Activated CD8-positive, alpha-beta memory T cell treated with anti-CD3 and anti-CD28 coated beads, Interleukin-2, amount 10 ng/mL, durations not matched to agents 7 days and 5 days (primary cell): Measurements from ENCODE around the gene DCLK3. TPM values are rescaled to one million over a fixed set of nuclear protein-coding genes. Genes with fewer than 3 reads are reported as not detected.

Experiments used
- ATAC-seq: fragments of 150-1000 bp; cut with Tn5 transposase; one replicate; pipeline ENCODE4 v1.10.0; 2021; ENCODE audit warnings: moderate library complexity
- CTCF ChIA-PET: fragments of 350-600 bp; sonication (Branson Sonifier 250); formaldehyde crosslinking; loops from one replicate; lab custom pipeline; 2021; ENCODE audit warnings: antibody characterized with exemption; lab: Charles Lee
- DNase-seq: peaks from one replicate; pipeline ENCODE4 v3.0.0-alpha.2; 2020
- H3K27ac Mint-ChIP-seq: one replicate; pipeline ENCODE4 v1.8.0; 2021; ENCODE audit warnings: mild to moderate bottlenecking, mixed read lengths
- H3K27me3 Mint-ChIP-seq: one replicate; pipeline ENCODE4 v1.8.0; 2021; ENCODE audit warnings: mixed read lengths
- H3K36me3 Mint-ChIP-seq: one replicate; pipeline ENCODE4 v1.8.0; 2021; ENCODE audit warnings: mild to moderate bottlenecking, mixed read lengths
- H3K4me1 Mint-ChIP-seq: one replicate; pipeline ENCODE4 v1.8.0; 2021; ENCODE audit warnings: mixed read lengths
- H3K4me3 Mint-ChIP-seq: one replicate; pipeline ENCODE4 v1.8.0; 2021; ENCODE audit warnings: mild to moderate bottlenecking, moderate library complexity, mixed read lengths
- H3K9me3 Mint-ChIP-seq: one replicate; pipeline ENCODE4 v1.8.0; 2022; ENCODE audit warnings: low read depth, mixed read lengths
- total RNA-seq, 2 experiments: library from RNA; stranded (reverse); gene quantifications; one replicate each; pipeline ENCODE4 v1.2.3, GENCODE V29; 2021

The DCLK3 gene
- total RNA-seq, 2 experiments from 2014 or later: not detected

DNA sequence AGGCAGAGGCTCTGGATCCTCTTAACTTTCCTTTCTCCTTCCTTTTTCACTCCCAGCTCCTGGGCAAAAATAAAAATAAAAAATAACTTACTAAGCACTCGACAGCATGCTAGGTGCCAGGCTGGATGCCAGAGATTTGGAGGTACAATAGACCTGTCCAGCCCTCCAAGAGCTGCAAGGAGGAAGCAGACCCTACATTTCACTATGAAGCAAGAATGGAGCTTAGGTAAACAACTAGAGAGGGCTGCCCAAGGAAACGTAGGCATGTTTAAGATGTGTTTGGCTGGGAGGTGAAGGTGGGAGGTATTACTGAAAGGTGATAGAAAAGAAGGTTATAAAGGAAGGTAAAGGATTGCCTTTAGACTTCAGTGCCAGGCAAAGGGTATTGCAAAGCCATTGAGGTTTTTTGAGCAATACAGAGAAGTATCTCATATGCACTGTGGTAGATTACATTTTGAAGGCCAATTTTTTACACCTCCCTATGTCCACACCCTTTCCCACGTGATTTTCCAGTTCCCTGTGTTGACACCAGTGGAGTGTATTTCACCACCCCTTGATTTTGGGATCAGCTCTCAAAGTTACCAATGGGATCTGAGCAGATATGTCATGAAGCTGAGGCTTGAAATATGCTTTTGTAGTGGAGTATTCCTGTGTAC is 69.1 kb downstream of the DCLK3 start:
- Mint-ChIP-seq H3K27me3 (no peaks in the 10 kb centered on the region), H3K9me3 (no peaks in the 10 kb centered on the region), H3K4me3 (no peak overlapping the region), H3K4me1 (no peaks in the 10 kb centered on the region), H3K27ac (no peak overlapping the region), H3K36me3 (no peaks in the 10 kb centered on the region)
- no peak for DNase-seq
- no peak for ATAC-seq
- CTCF ChIA-PET: no interaction called here

DNA sequence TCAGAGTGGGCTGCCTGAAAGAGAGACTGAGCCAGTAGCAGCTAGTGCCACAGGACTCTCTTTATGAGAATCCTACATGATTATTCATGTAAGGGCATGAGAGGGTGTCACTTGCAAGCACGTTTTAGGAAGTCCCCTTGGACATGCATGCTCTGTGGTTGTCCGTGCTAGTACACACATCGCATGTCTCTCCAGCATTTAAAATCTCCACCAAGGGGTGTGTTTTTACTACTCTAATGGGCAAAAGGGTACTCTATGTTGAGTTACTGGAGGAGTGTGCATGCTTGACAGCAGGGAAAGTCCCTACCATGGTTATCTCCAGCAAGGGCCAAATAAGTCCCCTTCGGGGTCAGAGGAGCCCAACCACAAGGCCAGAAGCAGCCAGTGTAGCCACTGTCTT is 70.7 kb downstream of the DCLK3 start:
- Mint-ChIP-seq H3K27me3 (no peaks in the 10 kb centered on the region), H3K4me3 (no peak overlapping the region), H3K4me1 (no peaks in the 10 kb centered on the region), H3K36me3 (no peaks in the 10 kb centered on the region), H3K9me3 (no peaks in the 10 kb centered on the region), H3K27ac (no peak overlapping the region)
- DNase-seq (no peak), ATAC-seq (no peak)
- CTCF ChIA-PET: no interaction called here

DNA sequence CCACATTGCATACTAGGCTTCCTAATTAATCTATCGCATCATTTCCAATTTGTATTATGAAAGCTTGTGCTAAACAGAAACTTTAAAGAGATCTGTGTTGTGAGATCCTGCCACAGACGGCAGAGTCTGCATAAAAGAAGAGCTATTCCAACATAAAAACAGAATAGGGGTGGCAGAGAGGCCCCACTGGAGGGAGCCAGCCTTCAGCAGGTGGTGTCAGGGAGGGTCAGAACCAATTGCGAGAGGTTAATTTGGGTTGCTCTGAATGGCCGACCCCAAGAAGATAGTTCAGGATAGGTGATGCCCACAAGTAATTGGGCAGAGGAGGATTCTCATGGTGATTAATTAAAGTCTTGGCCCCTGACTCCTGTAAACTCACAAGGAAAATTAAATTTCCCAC is 74.8 kb downstream of the DCLK3 start:
- Mint-ChIP-seq H3K27me3 (peaks cover 6% of the 10 kb centered on the region), H3K9me3 (no peaks in the 10 kb centered on the region), H3K36me3 (no peaks in the 10 kb centered on the region), H3K27ac (no peak overlapping the region), H3K4me3 (no peak overlapping the region), H3K4me1 (no peaks in the 10 kb centered on the region)
- CTCF ChIA-PET: no interaction called here
- ATAC-seq (no peak), DNase-seq (no peak)

DNA sequence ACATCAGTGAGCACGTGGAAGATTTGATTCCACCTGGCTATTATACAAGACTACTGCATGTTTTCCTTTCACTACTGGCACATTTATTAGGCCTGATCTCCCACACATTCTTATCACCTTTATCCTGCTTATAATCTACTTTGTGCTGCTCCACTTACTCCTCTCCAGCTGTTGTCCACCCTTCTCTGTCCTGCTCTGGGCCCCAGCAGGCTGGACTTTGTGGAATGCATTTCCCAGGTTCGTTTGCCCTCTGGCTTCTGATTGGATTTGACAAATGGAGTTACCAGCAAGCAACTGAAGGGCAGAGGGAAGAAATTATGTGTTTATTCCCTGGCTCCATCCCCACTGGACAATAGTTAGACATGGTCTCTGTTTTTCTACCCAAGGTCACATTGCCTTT is 75.5 kb downstream of the DCLK3 start:
- Mint-ChIP-seq H3K27me3 (peaks cover 8% of the 10 kb centered on the region), H3K4me1 (no peaks in the 10 kb centered on the region), H3K36me3 (no peaks in the 10 kb centered on the region), H3K4me3 (no peak overlapping the region), H3K9me3 (no peaks in the 10 kb centered on the region), H3K27ac (no peak overlapping the region)
- no peak for ATAC-seq
- DNase-seq: no peak
- CTCF ChIA-PET: no interaction called here

DNA sequence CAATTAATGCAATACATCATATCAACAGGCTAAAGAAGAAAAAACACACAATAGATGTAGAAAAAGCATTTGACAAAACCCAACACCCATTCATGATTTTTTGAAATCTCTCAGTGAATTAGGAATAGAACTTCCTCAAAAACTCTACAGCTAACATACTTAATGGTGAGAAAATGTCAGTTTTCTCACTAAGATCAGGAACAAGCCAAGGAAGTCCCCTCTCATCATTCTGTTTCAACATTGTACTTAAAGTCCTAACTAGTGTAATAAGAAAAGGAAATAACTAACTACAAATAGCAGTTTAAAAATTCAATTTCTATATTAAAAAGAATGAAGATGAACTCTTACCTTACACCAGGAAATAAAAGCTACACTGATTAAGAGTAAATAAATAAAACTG is 77.8 kb downstream of the DCLK3 start:
- Mint-ChIP-seq H3K4me1 (no peaks in the 10 kb centered on the region), H3K27me3 (peaks cover 12% of the 10 kb centered on the region), H3K9me3 (no peaks in the 10 kb centered on the region), H3K4me3 (no peak overlapping the region), H3K27ac (no peak overlapping the region), H3K36me3 (no peaks in the 10 kb centered on the region)
- CTCF ChIA-PET: interaction anchor here (0.6 to 0.7 kb wide), 2 partner anchors 56 to 131 kb away, joined by 4 read pairs; no protein-coding TSS in a partner anchor
- DNase-seq (no peak), ATAC-seq (no peak)

DNA sequence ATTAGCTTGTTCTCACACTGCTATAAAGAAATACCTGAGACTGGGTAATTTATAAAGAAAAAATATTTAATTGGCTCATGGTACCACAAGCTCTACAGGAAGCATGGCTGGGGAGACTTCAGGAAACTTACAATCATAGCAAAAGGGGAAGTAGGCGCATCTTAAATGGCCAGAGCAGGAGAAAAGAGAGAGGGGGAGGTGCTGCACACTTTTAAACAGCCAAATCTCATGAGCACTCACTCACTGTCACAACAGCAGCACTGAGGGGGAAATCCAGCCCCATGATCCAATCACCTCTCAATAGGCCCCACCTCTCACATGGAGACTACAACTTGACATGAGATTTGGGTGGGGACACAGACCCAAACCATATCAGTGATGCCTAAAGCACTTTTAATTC is 82.5 kb downstream of the DCLK3 start:
- Mint-ChIP-seq H3K4me3 (no peak overlapping the region), H3K9me3 (peaks cover 6% of the 10 kb centered on the region), H3K27me3 (peaks cover 12% of the 10 kb centered on the region), H3K4me1 (no peaks in the 10 kb centered on the region), H3K36me3 (no peaks in the 10 kb centered on the region), H3K27ac (no peak overlapping the region)
- CTCF ChIA-PET: no interaction called here
- no peak for ATAC-seq
- DNase-seq: no peak

DNA sequence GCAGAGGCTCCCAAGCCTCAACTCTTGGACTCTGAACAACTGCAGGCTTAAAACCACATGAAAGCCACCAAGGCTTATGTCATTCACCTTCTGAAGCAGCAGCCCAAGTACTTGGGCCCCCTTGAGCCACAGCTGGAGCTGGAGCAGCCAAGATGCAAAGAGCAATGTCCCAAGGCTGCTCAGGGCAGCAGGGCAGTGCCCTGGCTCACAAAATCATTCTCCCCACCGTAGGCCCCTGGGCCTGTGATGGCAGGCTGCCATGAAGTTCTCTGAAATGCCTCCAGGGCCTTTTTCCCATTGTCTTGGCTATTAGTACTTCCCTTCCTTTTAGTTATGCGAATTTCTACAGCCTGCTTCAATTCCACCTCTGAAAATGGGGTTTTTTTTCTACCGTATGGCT is 83.4 kb downstream of the DCLK3 start:
- CTCF ChIA-PET: no interaction called here
- no peaks in the 10 kb centered on the region for H3K36me3 Mint-ChIP-seq
- ATAC-seq: no peak
- H3K4me3 Mint-ChIP-seq: no peak overlapping the region
- peaks cover 6% of the 10 kb centered on the region for H3K9me3 Mint-ChIP-seq
- H3K27me3 Mint-ChIP-seq: peaks cover 12% of the 10 kb centered on the region
- H3K27ac Mint-ChIP-seq: no peak overlapping the region
- no peaks in the 10 kb centered on the region for H3K4me1 Mint-ChIP-seq
- DNase-seq: no peak

DNA sequence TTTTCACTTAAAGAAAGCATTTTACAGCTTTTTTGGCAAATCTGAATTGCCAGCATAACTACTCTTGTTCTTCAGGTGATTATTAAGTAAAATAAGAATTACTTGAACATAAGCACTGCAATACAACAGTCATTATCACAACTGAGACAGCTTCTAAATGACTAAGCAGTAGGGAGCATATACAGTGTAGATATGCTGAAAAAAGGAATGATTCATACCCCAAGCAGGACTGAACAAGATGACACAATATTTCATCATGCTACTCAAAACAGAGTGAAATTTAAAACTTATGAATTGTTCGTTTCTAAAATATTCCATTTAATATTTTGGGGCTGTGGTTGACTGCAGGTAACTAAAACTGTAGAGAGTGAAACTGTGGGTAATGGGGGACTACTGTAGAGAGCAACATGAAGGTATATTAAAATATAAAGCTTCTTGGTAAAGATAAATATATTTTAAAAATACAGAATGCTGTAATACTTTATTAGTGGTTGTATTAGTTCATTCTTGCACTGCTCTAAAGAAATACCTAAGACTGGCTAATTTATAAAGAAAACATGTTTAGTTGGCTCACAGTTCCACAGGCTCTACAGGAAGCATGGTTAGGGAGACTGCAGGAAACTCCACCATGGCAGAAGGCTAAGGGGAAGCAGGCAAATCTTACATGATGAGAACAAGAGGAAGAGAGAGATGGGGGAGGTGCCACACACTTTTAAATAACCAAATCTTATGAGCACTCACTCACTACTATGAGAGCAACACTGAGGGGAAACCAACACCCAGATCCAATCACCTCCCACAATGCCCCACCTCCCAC is 84.8 kb downstream of the DCLK3 start:
- Mint-ChIP-seq H3K9me3 (peaks cover 6% of the 10 kb centered on the region), H3K27ac (no peak overlapping the region)

DNA sequence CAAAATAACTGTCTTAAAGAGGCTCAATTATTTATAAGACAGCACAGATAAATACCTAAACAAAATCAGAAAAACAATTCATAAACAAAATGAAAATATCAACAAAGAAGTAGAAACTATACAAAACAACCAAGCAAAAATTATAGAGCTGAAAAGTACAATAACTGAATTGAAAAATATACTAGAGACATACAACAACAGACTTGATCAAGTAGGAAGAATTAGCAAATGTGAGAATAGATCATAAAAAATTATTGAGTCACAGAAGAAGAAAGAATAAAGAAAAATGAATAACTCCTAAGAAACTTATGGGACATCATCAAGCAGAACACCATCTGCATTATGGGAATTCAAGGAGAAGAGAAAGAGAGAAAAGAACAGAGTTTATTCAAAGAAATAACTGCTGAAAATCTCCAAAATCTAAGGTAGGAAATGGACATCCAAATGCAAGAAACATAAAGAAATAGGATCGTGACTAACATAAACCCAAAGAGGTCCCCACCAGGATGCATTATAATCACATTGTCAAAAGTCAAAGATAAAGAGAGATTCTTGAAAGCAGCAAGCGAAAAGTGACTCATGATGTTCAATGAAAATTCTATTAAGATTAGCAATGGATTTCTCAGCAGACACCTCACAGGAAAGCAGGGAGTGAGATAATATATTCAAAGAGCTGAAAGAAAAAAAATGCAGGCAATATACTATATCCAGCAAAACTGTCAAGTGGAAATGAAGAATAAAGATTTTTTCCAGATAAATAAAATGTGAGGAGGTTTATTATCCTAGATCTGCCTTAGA is 85.9 kb downstream of the DCLK3 start:
- peaks cover 3% of the 10 kb centered on the region for H3K27me3 Mint-ChIP-seq
- H3K9me3 Mint-ChIP-seq: peaks cover 6% of the 10 kb centered on the region
- DNase-seq (no peak), ATAC-seq (no peak)
- H3K4me1 Mint-ChIP-seq: no peaks in the 10 kb centered on the region
- no peaks in the 10 kb centered on the region for H3K36me3 Mint-ChIP-seq
- CTCF ChIA-PET: no interaction called here
- H3K4me3 Mint-ChIP-seq: no peak overlapping the region
- no peak overlapping the region for H3K27ac Mint-ChIP-seq

More for the DNA sequence above, 84.8 kb downstream of the DCLK3 start:
- Mint-ChIP-seq H3K27me3 (peaks cover 6% of the 10 kb centered on the region), H3K4me3 (no peak overlapping the region), H3K4me1 (no peaks in the 10 kb centered on the region), H3K36me3 (no peaks in the 10 kb centered on the region)
- CTCF ChIA-PET: no interaction called here
- no peak for ATAC-seq
- no peak for DNase-seq

DNA sequence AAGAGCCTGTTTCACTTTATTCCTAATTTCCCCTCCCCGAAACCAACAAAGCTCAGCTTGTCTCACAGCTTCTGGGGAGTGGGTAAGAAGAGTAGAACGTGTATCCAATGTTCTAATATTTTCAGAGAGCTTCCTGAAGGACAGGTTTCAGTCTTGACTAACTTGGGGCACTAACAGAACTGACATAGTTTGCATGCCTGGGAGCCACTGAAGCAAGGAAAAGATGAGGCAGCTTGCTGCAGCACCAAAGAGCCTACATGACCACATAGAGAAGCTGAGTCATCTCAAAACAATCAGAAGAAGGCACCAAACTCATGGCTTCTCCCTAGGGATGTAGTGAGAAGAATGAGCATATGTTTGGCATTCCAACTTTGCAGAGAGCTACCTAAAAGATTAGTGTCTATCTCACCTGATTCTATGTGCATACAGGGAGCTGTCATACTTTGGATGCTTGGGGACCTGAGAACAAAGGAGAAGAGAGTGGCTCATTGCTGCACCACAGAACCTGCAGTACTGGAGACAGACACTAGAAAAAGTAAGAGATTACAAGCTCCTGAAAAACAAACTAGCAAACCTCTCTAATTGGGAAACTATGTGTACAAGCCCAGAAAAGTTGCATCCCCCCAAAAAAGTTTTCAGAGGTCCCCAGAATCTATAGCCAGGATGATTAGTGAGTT is 86.9 kb downstream of the DCLK3 start:
- H3K4me1 Mint-ChIP-seq: no peaks in the 10 kb centered on the region
- H3K9me3 Mint-ChIP-seq: peaks cover 6% of the 10 kb centered on the region
- no peak overlapping the region for H3K4me3 Mint-ChIP-seq
- no peaks in the 10 kb centered on the region for H3K36me3 Mint-ChIP-seq
- CTCF ChIA-PET: no interaction called here
- H3K27me3 Mint-ChIP-seq: no peaks in the 10 kb centered on the region
- ATAC-seq: no peak
- no peak for DNase-seq
- no peak overlapping the region for H3K27ac Mint-ChIP-seq

DNA sequence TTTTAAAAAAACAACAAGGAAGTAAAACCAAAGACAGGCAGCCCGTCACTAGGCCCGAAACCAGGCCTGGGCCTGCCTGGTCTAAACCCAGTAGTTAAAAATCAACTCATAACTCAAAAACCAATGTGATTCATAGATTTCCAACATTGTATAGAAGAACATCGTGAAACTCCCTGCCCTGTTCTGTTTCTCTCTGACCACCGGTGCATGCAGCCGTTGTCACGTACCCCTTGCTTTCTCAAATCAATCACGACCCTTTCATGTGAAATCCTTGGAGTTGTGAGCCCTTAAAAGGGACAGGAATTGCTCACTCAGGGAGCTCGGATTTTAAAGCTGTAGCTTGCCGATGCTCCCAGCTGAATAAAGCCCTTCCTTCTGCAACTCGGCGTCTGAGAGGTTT is 89.5 kb downstream of the DCLK3 start:
- CTCF ChIA-PET: no interaction called here
- Mint-ChIP-seq H3K27ac (no peak overlapping the region), H3K4me1 (no peaks in the 10 kb centered on the region), H3K9me3 (peaks cover 6% of the 10 kb centered on the region), H3K36me3 (no peaks in the 10 kb centered on the region), H3K4me3 (no peak overlapping the region), H3K27me3 (peaks cover 7% of the 10 kb centered on the region)
- DNase-seq (no peak), ATAC-seq (no peak)

DNA sequence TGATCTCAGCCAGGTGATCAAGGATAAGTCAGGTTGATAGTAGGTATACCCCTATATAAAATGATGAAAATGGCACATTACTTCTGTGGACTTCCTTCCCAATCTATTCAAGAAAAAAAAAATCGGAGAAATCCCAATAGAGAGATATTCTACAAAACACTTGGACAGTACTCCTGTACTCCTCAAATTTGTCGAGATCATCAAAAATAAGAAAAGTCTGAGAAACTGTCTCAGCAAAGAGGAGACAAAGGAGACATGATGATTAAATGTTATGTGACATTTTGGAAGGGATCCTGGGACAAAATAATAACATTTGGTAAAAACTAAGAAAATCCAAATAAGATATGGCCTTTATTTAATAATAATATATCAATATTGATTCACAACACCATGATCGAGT is 94.6 kb downstream of the DCLK3 start:
- Mint-ChIP-seq H3K27me3 (peaks cover 7% of the 10 kb centered on the region), H3K4me1 (no peaks in the 10 kb centered on the region), H3K36me3 (no peaks in the 10 kb centered on the region), H3K4me3 (no peak overlapping the region), H3K27ac (no peak overlapping the region), H3K9me3 (no peaks in the 10 kb centered on the region)
- ATAC-seq (no peak), DNase-seq (no peak)
- CTCF ChIA-PET: no interaction called here

DNA sequence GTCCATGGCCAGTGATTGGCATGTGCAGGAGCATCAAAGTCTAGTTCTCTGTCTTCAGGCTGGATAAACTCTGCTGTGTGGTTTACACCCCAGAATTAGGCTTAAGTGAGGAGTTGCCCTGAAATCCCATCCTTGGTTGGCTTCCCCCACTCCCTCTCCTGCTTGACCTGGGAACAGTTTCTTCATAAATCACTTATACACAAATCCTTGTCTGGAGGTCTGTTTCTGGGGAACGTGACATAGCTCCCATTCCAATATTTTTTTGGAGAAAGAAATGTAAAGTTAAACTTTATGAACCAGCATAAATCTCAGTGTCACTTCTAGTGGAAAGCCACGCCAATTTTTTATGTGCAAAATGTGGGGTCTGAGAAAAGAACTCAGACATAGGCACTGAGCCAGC is 98.2 kb downstream of the DCLK3 start:
- Mint-ChIP-seq H3K9me3 (no peaks in the 10 kb centered on the region), H3K36me3 (no peaks in the 10 kb centered on the region), H3K4me1 (no peaks in the 10 kb centered on the region), H3K27me3 (peaks cover 10% of the 10 kb centered on the region), H3K27ac (no peak overlapping the region), H3K4me3 (no peak overlapping the region)
- CTCF ChIA-PET: no interaction called here
- DNase-seq (no peak), ATAC-seq (no peak)
